Islet precursor cell (in vitro differentiated cells): ENCODE measurements around the gene ARPC5.
"Not testable (repeated sequence)": the region's sequence is repeated elsewhere in the genome, so short reads cannot be mapped to it uniquely, and the experiment has no call there.

Experiments
- DNase-seq: peaks from one replicate; pipeline ENCODE4 v3.0.0-alpha.2; 2018

Gene ARPC5

GRCh38 chr1:183635606-183636333 lies at the start of gene ARPC5:
TSS of gene ARPC5 (minus strand) at chr1:183635783. CDS start at chr1:183635659, 124 bp downstream.
- peak; percentile 98 for DNase-seq

GRCh38 chr1:183685112-183685713 lies 49.6 kb upstream of the ARPC5 start:
- DNase-seq = no peak

GRCh38 chr1:183679363-183679762 lies 43.8 kb upstream of the ARPC5 start:
- DNase-seq = not testable (repeated sequence)

- no peak for DNase-seq
Measured at GRCh38 chr1:183678819-183679218, 43.2 kb upstream of the ARPC5 start.

- peak; percentile 71 for DNase-seq
Measured at GRCh38 chr1:183676586-183677189, 41.1 kb upstream of the ARPC5 start.

GRCh38 chr1:183675883-183676585 lies 40.5 kb upstream of the ARPC5 start:
- no peak for DNase-seq

GRCh38 chr1:183675381-183675780 lies 39.8 kb upstream of the ARPC5 start:
- DNase-seq = no peak

- no peak for DNase-seq
Measured at GRCh38 chr1:183674886-183675285, 39.3 kb upstream of the ARPC5 start.

GRCh38 chr1:183674339-183674738 lies 38.8 kb upstream of the ARPC5 start:
- no peak for DNase-seq

GRCh38 chr1:183673605-183674323 lies 38.2 kb upstream of the ARPC5 start:
- DNase-seq = no peak

- DNase-seq = no peak
Measured at GRCh38 chr1:183670169-183670568, 34.6 kb upstream of the ARPC5 start.

GRCh38 chr1:183656355-183656754 lies 20.8 kb upstream of the ARPC5 start:
- no peak for DNase-seq

GRCh38 chr1:183655562-183656075 lies 20.0 kb upstream of the ARPC5 start:
- peak; percentile 89 for DNase-seq

- DNase-seq = no peak
Measured at GRCh38 chr1:183654706-183655105, 19.1 kb upstream of the ARPC5 start.

- DNase-seq = no peak
Measured at GRCh38 chr1:183653876-183654451, 18.4 kb upstream of the ARPC5 start.

- no peak for DNase-seq
Measured at GRCh38 chr1:183653462-183653794, 17.8 kb upstream of the ARPC5 start.

GRCh38 chr1:183652547-183653461 lies 17.2 kb upstream of the ARPC5 start, which contains the start of gene APOBEC4:
TSS of gene APOBEC4 (minus strand) at chr1:183653316. CDS start at chr1:183648781, 4,535 bp downstream.
- no peak for DNase-seq

- no peak for DNase-seq
Measured at GRCh38 chr1:183652107-183652506, 16.5 kb upstream of the ARPC5 start.

- no peak for DNase-seq
Measured at GRCh38 chr1:183651612-183652011, 16.0 kb upstream of the ARPC5 start.

- no peak for DNase-seq
Measured at GRCh38 chr1:183648042-183648441, 12.5 kb upstream of the ARPC5 start.

GRCh38 chr1:183646776-183647175 lies 11.2 kb upstream of the ARPC5 start:
- no peak for DNase-seq
